GM12878 (cell line): Measurements from ENCODE around the gene RSPRY1. TPM values are rescaled to one million over a fixed set of nuclear protein-coding genes. Genes with fewer than 3 reads are reported as not detected.

Experiments used
- ATAC-seq: fragments of 200-7000 bp; cut with Tn5 transposase; 3 replicates; pipeline ENCODE4 v1.9.1; 2020; ENCODE audit warnings: mild to moderate bottlenecking, moderate library complexity
- BruUV-seq: library from RNA; stranded (reverse); fragments of 400-500 nt; replicated peaks from 2 replicates; lab custom pipeline; 2021; lab: Mats Ljungman, UMichigan
- CTCF ChIA-PET: fragments of 300-600 bp; sonication (Branson Sonifier 250); formaldehyde crosslinking; extraction: SDS; loops from one replicate; lab custom pipeline; 2021; ENCODE audit warnings: inconsistent platforms; lab: Yijun Ruan, JAX
- POLR2A ChIA-PET: fragments of 350-600 bp; formaldehyde crosslinking; extraction: SDS; loops from one replicate; lab custom pipeline; 2021; ENCODE audit warnings: inconsistent platforms; lab: Charles Lee
- RAD21 ChIA-PET: fragments of 300-600 bp; sonication (Branson Sonifier 250); formaldehyde crosslinking; loops from one replicate; lab custom pipeline; 2023; ENCODE audit warnings: antibody characterized with exemption; ENCODE audit not compliant: unreplicated experiment; lab: Charles Lee
- SMC1A ChIA-PET: fragments of 300-600 bp; sonication (Branson Sonifier 250); formaldehyde crosslinking; loops from one replicate; lab custom pipeline; 2023; ENCODE audit not compliant: unreplicated experiment, uncharacterized antibody; lab: Charles Lee
- DNase-seq: peaks from one replicate; pipeline ENCODE4 v3.0.0-alpha.2; 2011; ENCODE audit warnings: low read depth, low spot score
- FAIRE-seq: peaks from 3 replicates; lab custom pipeline; 2011; peaks lifted over from hg19 to GRCh38; lab: Jason Lieb, UNC
- H2AFZ ChIP-seq: 2 replicates; pipeline ENCODE4 v1.6.0; 2011; ENCODE audit warnings: low read depth, low read length, control low read depth; ENCODE audit not compliant: control insufficient read depth
- H3K27ac ChIP-seq: 2 replicates; pipeline ENCODE4 v1.5.1; 2011; ENCODE audit warnings: control low read depth; ENCODE audit not compliant: control insufficient read depth, insufficient read depth
- H3K27me3 ChIP-seq, 2 experiments: replicated peaks in 1 of 2; 2 replicates each; pipeline versions ENCODE4 v1.6.0 to v1.6.1; 2011; ENCODE audit warnings: low read length in 1 of 2; ENCODE audit not compliant: control insufficient read depth in 2 of 2, insufficient read depth in 2 of 2
- H3K36me3 ChIP-seq, 2 experiments: 2 replicates each; pipeline ENCODE4 v1.5.1; 2011; ENCODE audit warnings: low read length in 1 of 2; ENCODE audit not compliant: control insufficient read depth in 2 of 2, insufficient read depth in 2 of 2
- H3K4me1 ChIP-seq: 2 replicates; pipeline ENCODE4 v1.6.1; 2011; ENCODE audit warnings: mild to moderate bottlenecking, low read length, moderate library complexity, mixed read lengths; ENCODE audit not compliant: control insufficient read depth, insufficient read depth
- H3K4me2 ChIP-seq: 2 replicates; pipeline ENCODE4 v1.6.0; 2011; ENCODE audit warnings: control low read depth; ENCODE audit not compliant: control insufficient read depth, insufficient read depth
- H3K4me3 ChIP-seq: fragments of 200-600 bp; sonication (generic); 2 replicates; pipeline ENCODE4 v1.5.1; 2016
- H3K79me2 ChIP-seq: 2 replicates; pipeline ENCODE4 v1.6.0; 2011; ENCODE audit warnings: low read length; ENCODE audit not compliant: control insufficient read depth, insufficient read depth
- H3K9ac ChIP-seq: 2 replicates; pipeline ENCODE4 v1.8.0; 2011; ENCODE audit warnings: low read length, control low read depth, mixed read lengths; ENCODE audit not compliant: control insufficient read depth, insufficient read depth
- H3K9me3 ChIP-seq: replicated peaks from 3 replicates; pipeline ENCODE4 v1.5.1; 2011; ENCODE audit warnings: mild to moderate bottlenecking, low read length; ENCODE audit not compliant: control insufficient read depth, insufficient read depth
- H4K20me1 ChIP-seq: 2 replicates; pipeline ENCODE4 v1.6.0; 2011; ENCODE audit not compliant: control insufficient read depth, insufficient read depth
- BACH1 ChIP-seq: fragments of 450-650 bp; IDR thresholded peaks from 2 replicates; pipeline ENCODE4 v1.6.1; 2017; ENCODE audit warnings: mild to moderate bottlenecking, borderline replicate concordance
- BCL11A ChIP-seq: IDR thresholded peaks from 2 replicates; pipeline ENCODE4 v1.6.1; 2011; ENCODE audit warnings: low read depth, low read length
- E2F8 ChIP-seq: fragments of 450-650 bp; IDR thresholded peaks from 2 replicates; pipeline ENCODE4 v1.6.1; 2018; ENCODE audit warnings: mild to moderate bottlenecking, low read depth, moderate library complexity; ENCODE audit not compliant: partially characterized antibody
- EED ChIP-seq: sonication (generic); IDR thresholded peaks from 2 replicates; pipeline ENCODE4 v1.6.1; 2016; ENCODE audit warnings: antibody characterized with exemption, low read depth
- MTA3 ChIP-seq: IDR thresholded peaks from 2 replicates; pipeline ENCODE4 v1.6.1; 2012; ENCODE audit warnings: low read length, inconsistent platforms, borderline replicate concordance
- PKNOX1 ChIP-seq: fragments of 450-650 bp; IDR thresholded peaks from 2 replicates; pipeline ENCODE4 v1.6.1; 2016; ENCODE audit warnings: mild to moderate bottlenecking
- POLR2A ChIP-seq: IDR thresholded peaks from 2 replicates; pipeline ENCODE4 v1.6.1; 2011; ENCODE audit warnings: low read depth, mild to moderate bottlenecking, low read length
- POLR2AphosphoS5 ChIP-seq: IDR thresholded peaks from 2 replicates; pipeline ENCODE4 v1.6.1; 2011; ENCODE audit warnings: mild to moderate bottlenecking, low read length, inconsistent platforms
- RAD51 ChIP-seq: fragments of 450-650 bp; IDR thresholded peaks from 2 replicates; pipeline ENCODE4 v1.6.1; 2016; ENCODE audit warnings: moderate library complexity, mild to moderate bottlenecking, inconsistent platforms
- ZBED1 ChIP-seq: IDR thresholded peaks from 2 replicates; pipeline ENCODE4 v1.6.1; 2016; ENCODE audit warnings: borderline replicate concordance
- ZBTB40 ChIP-seq: fragments of 450-650 bp; IDR thresholded peaks from 2 replicates; pipeline ENCODE4 v1.6.1; 2016; ENCODE audit warnings: mild to moderate bottlenecking, moderate library complexity, borderline replicate concordance
- ZNF207 ChIP-seq: fragments of 450-650 bp; IDR thresholded peaks from 2 replicates; pipeline ENCODE4 v1.6.1; 2014; ENCODE audit warnings: antibody characterized with exemption, mild to moderate bottlenecking, borderline replicate concordance
- ZNF24 ChIP-seq: fragments of 450-650 bp; IDR thresholded peaks from 2 replicates; pipeline ENCODE4 v1.6.1; 2017; ENCODE audit warnings: antibody characterized with exemption, mild to moderate bottlenecking
- WGBS: methylation state at CpG from one replicate; pipeline ENCODE4 v1.1.6; 2016; ENCODE audit warnings: low lambda C conversion rate; ENCODE audit not compliant: insufficient replicate concordance, insufficient coverage; ENCODE audit errors: missing lambda C conversion rate; 5-methylcytosine and 5-hydroxymethylcytosine counted together
- in situ Hi-C: fragments of 300-500 bp; cut with MboI; formaldehyde crosslinking; loops from 9 replicates; pipeline ENCODE4 v1.14.3; 2018; ENCODE audit warnings: mixed read lengths
- intact Hi-C: fragments of 100-400 bp; cut with micrococcal nuclease; formaldehyde crosslinking; loops from one replicate; pipeline ENCODE4 v1.14.2; 2022; ENCODE audit not compliant: unreplicated experiment
- polyA plus RNA-seq, 11 experiments: library from polyadenylated mRNA; depleted of rRNA in 4 of 11; unstranded in 6 of 11; stranded (reverse) in 5 of 11; fragments of >200 nt; fragmentation: Nextera tagmentation in 4 of 11; fragmentation: Illumina TruSeq in 1 of 11; extraction: Ambion mirVana in 4 of 11; extraction: Trizol in 1 of 11; gene quantifications; 1 replicate in 1 of 11; 2 replicates in 10 of 11; pipeline versions ENCODE4 v1.2.1 to v1.2.3, GENCODE V29; 2011 to 2016; ENCODE audit warnings: inconsistent platforms in 2 of 11, missing spikeins in 2 of 11, low read depth in 1 of 11
- total RNA-seq, 4 experiments: library from RNA; depleted of rRNA in 3 of 4; stranded (reverse); fragments of >200 nt in 3 of 4; fragmentation: Illumina TruSeq in 1 of 4; extraction: Trizol in 1 of 4; gene quantifications; 2 replicates each; pipeline versions ENCODE4 v1.2.1 to v1.2.3, GENCODE V29; 2013 to 2021
- TF ChIP-seq, protein P1 (sequence below): IDR thresholded peaks from 2 replicates; pipeline ENCODE4 v1.6.1; 2012; ENCODE audit warnings: low read depth, low read length, improper control_type of control experiment
- TF ChIP-seq, protein P2 (sequence below): IDR thresholded peaks from 2 replicates; pipeline ENCODE4 v1.6.1; 2012; ENCODE audit warnings: low read depth, low read length, improper control_type of control experiment

Gene RSPRY1
- total and polyA plus RNA-seq, 10 of the 15 experiments (the other 5 are each of a cell fraction or from before 2014, with no cell fraction given), result 18.5 to 57.0 (median 41.2) TPM

- TF ChIP-seq ZBTB40, result no peak
- TF ChIP-seq PKNOX1, result no peak
- TF ChIP-seq RAD51, result no peak
- TF ChIP-seq, protein P1, sequence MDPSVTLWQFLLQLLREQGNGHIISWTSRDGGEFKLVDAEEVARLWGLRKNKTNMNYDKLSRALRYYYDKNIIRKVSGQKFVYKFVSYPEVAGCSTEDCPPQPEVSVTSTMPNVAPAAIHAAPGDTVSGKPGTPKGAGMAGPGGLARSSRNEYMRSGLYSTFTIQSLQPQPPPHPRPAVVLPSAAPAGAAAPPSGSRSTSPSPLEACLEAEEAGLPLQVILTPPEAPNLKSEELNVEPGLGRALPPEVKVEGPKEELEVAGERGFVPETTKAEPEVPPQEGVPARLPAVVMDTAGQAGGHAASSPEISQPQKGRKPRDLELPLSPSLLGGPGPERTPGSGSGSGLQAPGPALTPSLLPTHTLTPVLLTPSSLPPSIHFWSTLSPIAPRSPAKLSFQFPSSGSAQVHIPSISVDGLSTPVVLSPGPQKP, result no peak
- TF ChIP-seq ZBED1, result no peak
- TF ChIP-seq POLR2A, result no peak
- TF ChIP-seq MTA3, result no peak
These were observed 49.9 kb downstream of the RSPRY1 start (continued) for GRCh38 chr16:57236022-57236350.

GRCh38 chr16:57238682-57239081, 52.6 kb downstream of the RSPRY1 start:
- Histone ChIP-seq H3K9me3 (no peaks in the 10 kb centered on the region), H2AFZ (no peak overlapping the region), H3K36me3 (peaks cover 0 to 30% of the 10 kb centered on the region in 2 experiments; a peak in 3 of 4 replicates), H3K4me1 (peaks cover 22% of the 10 kb centered on the region), H3K9ac (no peak overlapping the region), H3K4me3 (no peak overlapping the region), H3K27ac (peak overlapping the region; percentile 54; the same call in 1 of the 2 replicates), H3K79me2 (no peaks in the 10 kb centered on the region), H4K20me1 (no peaks in the 10 kb centered on the region), H3K4me2 (no peak overlapping the region), H3K27me3 (no peaks in the 10 kb centered on the region)
- WGBS, result 100% methylated on average over 2 of the region's 2 CpGs
- POLR2A ChIA-PET, result interaction anchor here (0.7 kb wide), 1 partner anchor 401 kb away, joined by 4 read pairs; no protein-coding TSS in a partner anchor
- ATAC-seq (no peak; the same call in 2 of the 3 replicates), FAIRE-seq (no peak), DNase-seq (no peak)
- CTCF ChIA-PET, result interaction anchor here (1.1 kb wide), 1 partner anchor 40 kb away, joined by 3 read pairs; no protein-coding TSS in a partner anchor
- BruUV-seq, result no TSS peak
- RAD21 ChIA-PET, result no interaction called here
- in situ Hi-C loops, result no loop called here
- SMC1A ChIA-PET, result no interaction called here
- intact Hi-C loops, result no loop called here
- TF ChIP-seq, protein P2, sequence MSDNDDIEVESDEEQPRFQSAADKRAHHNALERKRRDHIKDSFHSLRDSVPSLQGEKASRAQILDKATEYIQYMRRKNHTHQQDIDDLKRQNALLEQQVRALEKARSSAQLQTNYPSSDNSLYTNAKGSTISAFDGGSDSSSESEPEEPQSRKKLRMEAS, result no peak
- TF ChIP-seq RAD51 (no peak), ZNF207 (no peak), EED (no peak), BCL11A (no peak), E2F8 (no peak), ZNF24 (no peak), BACH1 (no peak), POLR2AphosphoS5 (no peak)
